MG63 (cell line): ENCODE measurements around the gene TMEM38B. TPM values are rescaled to one million over a fixed set of nuclear protein-coding genes. Genes with fewer than 3 reads are reported as not detected.
A peak's percentile ranks its signal among the peaks of the same experiment; 100 is the strongest.

Experiments
- DNase-seq: peaks from one replicate; pipeline ENCODE4 v3.0.0-alpha.2; 2020
- H3K27me3 ChIP-seq: fragments of 250-450 bp; sonication (Bioruptor Pico); 2 replicates; pipeline ENCODE4 v1.5.1; 2020; ENCODE audit warnings: mild to moderate bottlenecking, moderate library complexity
- H3K36me3 ChIP-seq: fragments of 250-450 bp; sonication (Bioruptor Pico); 2 replicates; pipeline ENCODE4 v1.5.1; 2020; ENCODE audit warnings: mild to moderate bottlenecking, moderate library complexity
- H3K4me3 ChIP-seq: fragments of 250-450 bp; sonication (Bioruptor Pico); 2 replicates; pipeline ENCODE4 v1.5.1; 2020; ENCODE audit warnings: mild to moderate bottlenecking, moderate library complexity
- H3K9me3 ChIP-seq: fragments of 250-450 bp; sonication (Bioruptor Pico); 2 replicates; pipeline ENCODE4 v1.5.1; 2020; ENCODE audit warnings: mild to moderate bottlenecking, moderate library complexity
- total RNA-seq: library from RNA; depleted of rRNA; stranded (reverse); fragments of >200 nt; shearing (Covaris generic); gene quantifications from 2 replicates; pipeline ENCODE4 v1.2.3, GENCODE V29; 2014; ENCODE audit warnings: low replicate concordance

Gene TMEM38B
- total RNA-seq, 1 experiment from 2014 or later, result 6.8 TPM

DNA sequence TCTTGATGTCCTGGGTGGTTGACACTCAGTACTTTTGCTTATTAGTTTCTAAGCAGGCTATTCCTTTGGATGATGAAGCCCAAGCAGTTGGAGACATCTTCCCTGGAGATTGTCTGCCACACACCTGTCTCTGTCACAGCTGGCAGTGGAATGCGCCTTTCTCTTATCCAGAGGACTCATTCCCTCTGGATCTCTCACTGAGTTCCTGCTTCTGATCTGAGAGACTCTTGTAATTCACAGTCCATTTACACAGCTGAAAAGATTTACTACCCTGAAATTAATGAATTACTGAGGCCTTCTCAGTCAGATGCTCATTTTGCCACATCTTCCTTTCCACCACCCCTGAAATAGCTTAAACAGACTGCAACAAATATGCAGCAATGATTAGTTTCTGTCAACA, 16.2 kb upstream of the TMEM38B start:
- DNase-seq, result no peak
- Histone ChIP-seq H3K27me3 (no peaks in the 10 kb centered on the region), H3K9me3 (0 out of 2 replicates have a peak, but pooled peaks cover 4% of the 10 kb centered on the region), H3K36me3 (no peaks in the 10 kb centered on the region), H3K4me3 (no peak overlapping the region)

GRCh38 chr9:105678781-105679180, 15.6 kb upstream of the TMEM38B start:
- Histone ChIP-seq H3K27me3 (no peaks in the 10 kb centered on the region), H3K36me3 (no peaks in the 10 kb centered on the region)
- DNase-seq, result no peak

DNA sequence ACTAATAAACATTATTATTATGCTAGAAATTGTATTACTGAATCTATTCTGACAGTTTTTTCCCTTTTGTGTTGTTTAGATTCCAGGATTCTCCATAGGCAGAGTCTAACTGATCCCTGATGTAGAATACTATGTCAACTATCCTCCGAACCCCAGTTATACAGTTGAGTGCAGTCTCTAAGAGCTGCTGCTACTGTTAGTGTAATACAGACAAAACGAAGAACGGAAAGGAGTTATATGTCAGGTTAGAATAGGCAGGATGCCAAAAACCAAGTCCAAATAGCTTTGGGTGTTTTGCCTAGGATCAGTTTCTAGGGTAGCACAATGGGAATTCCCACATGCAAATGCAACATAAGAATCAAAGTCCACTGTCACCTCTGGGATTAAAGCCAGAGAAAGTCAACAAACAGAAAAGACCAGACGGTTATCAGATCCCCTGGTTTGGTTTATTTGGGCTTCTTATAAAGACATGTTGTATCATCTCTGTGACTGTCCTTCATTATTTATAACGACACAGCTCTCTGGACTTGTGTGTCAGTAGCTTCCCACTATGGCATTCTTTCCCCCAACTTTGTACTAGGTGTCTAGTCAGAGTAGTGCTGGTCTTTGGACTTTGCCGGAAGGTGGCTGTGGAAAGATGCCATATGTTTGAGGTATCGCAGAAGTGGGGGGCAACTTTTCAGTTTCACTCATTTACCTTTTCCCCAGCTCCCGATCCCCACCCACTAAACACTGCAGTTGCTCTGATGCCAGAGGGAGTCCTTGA, 14.9 kb upstream of the TMEM38B start:
- Histone ChIP-seq H3K27me3 (no peaks in the 10 kb centered on the region), H3K9me3 (0 out of 2 replicates have a peak, but pooled peaks cover 4% of the 10 kb centered on the region), H3K4me3 (no peak overlapping the region), H3K36me3 (no peaks in the 10 kb centered on the region)
- no peak for DNase-seq

More at GRCh38 chr9:105678781-105679180, 15.6 kb upstream of the TMEM38B start:
- Histone ChIP-seq H3K4me3 (no peak overlapping the region), H3K9me3 (0 out of 2 replicates have a peak, but pooled peaks cover 4% of the 10 kb centered on the region)

GRCh38 chr9:105681313-105681712, 13.0 kb upstream of the TMEM38B start:
- no peaks in the 10 kb centered on the region for H3K36me3 ChIP-seq
- H3K9me3 ChIP-seq, result 0 out of 2 replicates have a peak, but pooled peaks cover 4% of the 10 kb centered on the region
- no peaks in the 10 kb centered on the region for H3K27me3 ChIP-seq
- DNase-seq, result no peak
- H3K4me3 ChIP-seq, result no peak overlapping the region

DNA sequence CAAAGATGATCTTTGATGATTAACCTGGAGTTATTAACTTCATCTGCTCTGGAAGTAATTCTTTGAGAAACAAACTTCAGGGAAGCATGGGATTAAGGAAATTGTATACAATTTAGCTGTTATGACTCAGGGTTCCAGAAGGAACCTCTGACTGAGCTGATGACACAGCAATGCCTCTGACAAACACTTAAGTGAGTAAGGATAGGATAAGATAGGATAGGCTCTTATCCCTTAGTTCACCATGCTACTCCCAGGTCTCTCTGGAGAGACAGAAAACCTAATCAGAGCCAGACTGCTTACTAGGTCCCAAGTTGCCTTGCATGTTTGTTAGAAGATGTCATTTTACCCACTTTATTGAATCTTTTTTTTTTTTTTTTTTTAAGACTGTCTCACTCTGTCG, 12.6 kb upstream of the TMEM38B start:
- DNase-seq, result peak; percentile 23
- Histone ChIP-seq H3K36me3 (no peaks in the 10 kb centered on the region), H3K27me3 (no peaks in the 10 kb centered on the region), H3K4me3 (no peak overlapping the region), H3K9me3 (0 out of 2 replicates have a peak, but pooled peaks cover 4% of the 10 kb centered on the region)

- H3K9me3 ChIP-seq, result 0 out of 2 replicates have a peak, but pooled peaks cover 4% of the 10 kb centered on the region
- no peaks in the 10 kb centered on the region for H3K36me3 ChIP-seq
- no peaks in the 10 kb centered on the region for H3K27me3 ChIP-seq
- H3K4me3 ChIP-seq, result no peak overlapping the region
- no peak for DNase-seq
Observed at GRCh38 chr9:105683688-105684275, 10.6 kb upstream of the TMEM38B start.

GRCh38 chr9:105686936-105687335, 7.4 kb upstream of the TMEM38B start:
- Histone ChIP-seq H3K4me3 (no peak overlapping the region), H3K27me3 (peaks cover 8% of the 10 kb centered on the region; the same call in 1 of the 2 replicates)

GRCh38 chr9:105690742-105691141, 3.6 kb upstream of the TMEM38B start:
- Histone ChIP-seq H3K9me3 (no peaks in the 10 kb centered on the region), H3K27me3 (peaks cover 28% of the 10 kb centered on the region), H3K4me3 (no peak overlapping the region), H3K36me3 (no peaks in the 10 kb centered on the region)
- no peak for DNase-seq

More at GRCh38 chr9:105686936-105687335, 7.4 kb upstream of the TMEM38B start:
- DNase-seq, result no peak
- Histone ChIP-seq H3K36me3 (no peaks in the 10 kb centered on the region), H3K9me3 (no peaks in the 10 kb centered on the region)

- DNase-seq, result no peak
- Histone ChIP-seq H3K36me3 (no peaks in the 10 kb centered on the region), H3K4me3 (peak overlapping the region; percentile 65), H3K27me3 (peaks cover 28% of the 10 kb centered on the region), H3K9me3 (no peaks in the 10 kb centered on the region)
Observed at GRCh38 chr9:105693435-105694189, 729 bp upstream of the TMEM38B start.

DNA sequence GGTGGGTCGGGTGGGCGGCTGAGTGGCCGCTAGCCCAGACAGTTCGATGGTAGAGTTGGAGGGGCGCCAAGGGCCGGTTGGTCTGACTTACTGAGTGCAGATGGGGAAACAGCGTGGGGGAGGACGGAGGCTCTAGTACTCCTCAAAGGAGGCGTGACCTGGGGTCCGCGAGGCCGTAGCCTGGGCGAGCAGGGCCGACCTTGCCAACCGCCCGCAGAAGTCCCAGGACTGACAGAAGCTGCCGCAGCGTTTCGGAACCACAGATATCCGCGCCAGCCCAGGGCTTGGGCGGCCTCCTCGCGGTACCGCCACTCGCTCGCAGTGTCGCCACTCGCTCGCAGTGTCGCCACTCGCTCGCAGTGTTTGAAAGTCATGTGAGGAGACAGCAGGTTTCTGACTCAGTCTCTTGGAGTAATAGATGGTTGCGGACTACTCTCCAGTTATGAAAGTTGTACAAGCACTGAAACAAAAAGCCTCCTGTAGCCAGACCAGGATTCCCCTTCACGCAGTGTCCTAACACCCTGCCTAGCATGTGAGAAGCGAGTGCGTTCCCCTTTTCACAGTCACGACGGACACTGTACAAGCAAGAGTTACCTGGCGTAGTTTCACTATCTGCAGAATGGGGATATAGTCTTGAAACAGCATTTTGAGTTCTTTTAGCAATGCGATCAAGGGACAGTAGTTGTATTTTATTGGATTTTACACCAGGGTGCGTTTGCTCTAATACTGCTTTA, 674 bp downstream of the TMEM38B start:
- H3K36me3 ChIP-seq, result no peaks in the 10 kb centered on the region
- peak; percentile 62 for DNase-seq
- H3K27me3 ChIP-seq, result peaks cover 28% of the 10 kb centered on the region
- H3K9me3 ChIP-seq, result no peaks in the 10 kb centered on the region
- H3K4me3 ChIP-seq, result peak overlapping the region; percentile 65

DNA sequence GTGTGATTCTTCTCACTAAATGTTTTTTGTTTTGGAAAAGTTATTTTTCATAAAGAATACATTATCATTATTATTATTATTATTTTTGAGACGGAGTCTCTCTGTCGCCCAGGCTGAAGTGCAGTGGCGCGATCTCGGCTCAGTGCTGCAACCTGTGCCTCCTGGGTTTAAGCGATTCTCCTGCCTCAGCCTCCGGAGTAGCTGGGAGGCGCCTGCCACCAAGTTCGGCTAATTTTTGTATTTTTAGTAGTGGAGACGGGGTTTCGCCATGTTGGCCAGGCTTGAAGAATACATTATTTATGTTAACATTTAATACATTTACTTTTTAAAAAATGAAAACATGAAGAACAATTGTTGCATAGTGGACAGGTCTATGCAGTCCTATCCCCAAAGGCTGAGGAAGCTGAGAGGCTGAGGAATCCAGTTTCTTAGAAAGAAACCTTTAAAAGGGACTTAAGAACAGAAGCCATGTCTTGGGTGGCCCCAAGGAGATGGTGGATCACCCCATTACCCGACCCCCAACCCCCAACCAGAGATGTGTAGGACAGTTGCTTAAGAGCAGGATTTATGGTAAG, 2.0 kb downstream of the TMEM38B start:
- no peak overlapping the region for H3K4me3 ChIP-seq

DNA sequence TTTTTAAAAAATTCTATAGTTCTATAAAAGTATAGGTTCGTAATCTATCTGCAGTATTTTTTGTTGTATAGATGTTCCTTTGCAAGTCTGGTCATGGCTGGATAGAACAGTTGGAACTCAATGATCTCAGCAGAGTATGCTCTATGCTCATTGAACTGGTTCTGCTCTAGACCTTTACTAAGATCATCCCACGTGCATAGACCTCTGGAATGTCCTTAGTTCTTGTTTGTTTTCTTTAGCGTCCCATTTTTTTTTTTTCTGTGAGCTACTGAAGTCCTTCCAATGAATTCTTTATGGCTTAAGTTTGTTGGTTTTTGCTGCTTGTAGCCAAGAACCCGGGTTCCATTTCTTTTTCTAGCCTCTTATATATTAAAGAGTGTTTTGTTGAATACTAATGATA, 3.5 kb downstream of the TMEM38B start:
- no peaks in the 10 kb centered on the region for H3K9me3 ChIP-seq
- no peaks in the 10 kb centered on the region for H3K36me3 ChIP-seq
- no peak overlapping the region for H3K4me3 ChIP-seq
- peaks cover 13% of the 10 kb centered on the region for H3K27me3 ChIP-seq
- DNase-seq, result no peak

More for the DNA sequence above, 2.0 kb downstream of the TMEM38B start:
- H3K9me3 ChIP-seq, result no peaks in the 10 kb centered on the region
- no peak for DNase-seq
- H3K27me3 ChIP-seq, result peaks cover 27% of the 10 kb centered on the region
- no peaks in the 10 kb centered on the region for H3K36me3 ChIP-seq

- no peak for DNase-seq
- Histone ChIP-seq H3K4me3 (no peak overlapping the region), H3K27me3 (peaks cover 8% of the 10 kb centered on the region), H3K9me3 (no peaks in the 10 kb centered on the region), H3K36me3 (no peaks in the 10 kb centered on the region)
Observed at GRCh38 chr9:105698348-105698870, 4.1 kb downstream of the TMEM38B start.

DNA sequence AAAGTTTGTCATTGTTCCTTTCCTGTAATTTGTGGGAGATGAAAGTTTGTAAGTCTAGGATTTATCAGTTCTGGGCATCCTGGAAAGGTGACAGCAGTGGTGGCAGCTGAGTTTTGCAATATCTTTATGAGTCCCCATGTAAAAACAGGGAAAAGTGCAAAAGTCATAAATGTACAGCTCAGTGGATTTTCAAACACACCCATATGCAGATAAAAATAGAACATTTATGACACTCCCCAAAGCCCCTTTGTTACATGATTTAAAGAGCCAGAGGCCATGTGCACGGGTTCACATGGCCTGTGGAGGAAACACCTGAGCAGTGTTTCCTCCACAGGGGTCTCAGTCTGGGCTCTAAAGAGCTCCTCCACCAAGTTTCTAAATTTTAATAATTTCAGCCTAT, 6.3 kb downstream of the TMEM38B start:
- Histone ChIP-seq H3K36me3 (no peaks in the 10 kb centered on the region), H3K4me3 (no peak overlapping the region), H3K27me3 (no peaks in the 10 kb centered on the region), H3K9me3 (no peaks in the 10 kb centered on the region)
- no peak for DNase-seq

DNA sequence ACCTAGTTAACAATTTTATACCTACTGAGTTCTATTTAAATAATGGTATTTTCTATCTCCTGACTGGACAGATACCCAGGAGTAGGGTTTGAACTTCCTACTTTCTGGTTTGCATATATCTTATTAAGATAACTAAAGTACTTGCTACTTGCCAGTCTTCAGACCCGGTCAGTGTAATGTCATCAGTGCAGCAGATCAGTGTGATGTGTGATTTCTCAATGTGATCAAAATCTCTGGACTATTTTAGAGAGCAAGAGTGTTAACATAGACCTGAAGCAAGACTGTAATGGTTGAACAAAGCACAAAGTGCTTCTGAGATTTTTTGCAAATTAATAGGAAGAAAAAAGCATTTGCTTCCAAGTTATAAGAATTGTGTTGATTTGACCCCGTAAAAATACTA, 6.8 kb downstream of the TMEM38B start:
- no peak overlapping the region for H3K4me3 ChIP-seq
- no peaks in the 10 kb centered on the region for H3K27me3 ChIP-seq
- H3K9me3 ChIP-seq, result no peaks in the 10 kb centered on the region
- DNase-seq, result no peak
- no peaks in the 10 kb centered on the region for H3K36me3 ChIP-seq

DNA sequence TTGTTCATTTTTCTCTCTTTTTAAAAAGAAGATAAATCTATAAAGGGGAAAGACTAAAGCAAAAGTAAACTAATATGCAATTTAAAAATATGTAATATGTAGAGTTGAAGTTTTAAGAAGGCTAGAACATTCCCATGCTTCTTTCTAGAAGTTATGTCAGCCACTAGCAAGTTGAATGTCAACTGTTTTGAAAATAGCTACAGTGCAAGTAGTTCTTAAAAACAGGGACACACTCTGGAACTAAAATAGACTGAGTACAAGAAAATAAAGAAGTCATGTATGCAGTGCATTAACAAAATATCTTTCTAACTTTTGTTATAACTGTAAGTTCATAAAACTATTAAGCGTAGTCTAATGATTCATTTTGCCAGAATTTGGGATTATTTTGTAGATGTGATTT, 7.9 kb downstream of the TMEM38B start:
- Histone ChIP-seq H3K9me3 (no peaks in the 10 kb centered on the region), H3K4me3 (no peak overlapping the region), H3K27me3 (no peaks in the 10 kb centered on the region), H3K36me3 (no peaks in the 10 kb centered on the region)
- DNase-seq, result no peak
